HepG2 (cell line): ENCODE data around the gene DOK7. TPM values are rescaled to one million over a fixed set of nuclear protein-coding genes. Genes with fewer than 3 reads are reported as not detected.

ENCODE experiments used
- ARNT2 ChIP-seq: sonication (generic); formaldehyde crosslinking; IDR thresholded peaks from 2 replicates; pipeline ENCODE4 v1.8.0; 2022; ENCODE audit warnings: mild to moderate bottlenecking, low read depth, missing genetic modification reagents, moderate library complexity
- ATF7 ChIP-seq, 2 experiments: fragments of 450-650 bp in 1 of 2; sonication (generic) in 1 of 2; formaldehyde crosslinking in 1 of 2; IDR thresholded peaks; 2 replicates each; pipeline versions ENCODE4 v1.4.0 to v1.6.1; 2016 to 2020; ENCODE audit warnings: antibody characterized with exemption in 1 of 2, mild to moderate bottlenecking in 1 of 2, missing genetic modification reagents in 1 of 2
- FOXO1 ChIP-seq: sonication (generic); formaldehyde crosslinking; IDR thresholded peaks from 2 replicates; pipeline ENCODE4 v1.4.0; 2020; ENCODE audit warnings: missing genetic modification reagents
- GLI4 ChIP-seq: sonication (generic); formaldehyde crosslinking; IDR thresholded peaks from 2 replicates; pipeline ENCODE4 v1.5.1; 2020; ENCODE audit warnings: missing genetic modification reagents, mild to moderate bottlenecking, moderate library complexity, borderline replicate concordance
- KDM6A ChIP-seq: IDR thresholded peaks from 2 replicates; pipeline ENCODE4 v1.6.1; 2016; ENCODE audit warnings: low read depth
- MED13 ChIP-seq: sonication (generic); formaldehyde crosslinking; IDR thresholded peaks from 2 replicates; pipeline ENCODE4 v1.5.0; 2020; ENCODE audit warnings: missing genetic modification reagents
- NR2F6 ChIP-seq, 2 experiments: IDR thresholded peaks; 2 replicates each; pipeline ENCODE4 v1.6.1; 2016; ENCODE audit warnings: antibody characterized with exemption in 1 of 2, mild to moderate bottlenecking in 1 of 2
- SOX6 ChIP-seq, 2 experiments: fragments of 450-650 bp in 1 of 2; sonication (generic) in 1 of 2; formaldehyde crosslinking in 1 of 2; IDR thresholded peaks; 2 replicates each; pipeline versions ENCODE4 v1.4.0 to v1.6.1; 2017 to 2020; ENCODE audit warnings: antibody characterized with exemption in 1 of 2, mild to moderate bottlenecking in 1 of 2, missing genetic modification reagents in 1 of 2
- ZBED4 ChIP-seq: sonication (generic); formaldehyde crosslinking; IDR thresholded peaks from 2 replicates; pipeline ENCODE4 v1.4.0; 2020; ENCODE audit warnings: missing genetic modification reagents, borderline replicate concordance
- ZFP36L1 ChIP-seq: sonication (generic); formaldehyde crosslinking; IDR thresholded peaks from 2 replicates; pipeline ENCODE4 v1.8.0; 2022; ENCODE audit warnings: mild to moderate bottlenecking, missing genetic modification reagents, moderate library complexity
- ZHX2 ChIP-seq, 2 experiments: sonication (generic) in 1 of 2; formaldehyde crosslinking in 1 of 2; IDR thresholded peaks; 2 replicates each; pipeline versions ENCODE4 v1.6.1 to v1.9.0; 2014 to 2022; ENCODE audit warnings: antibody characterized with exemption in 1 of 2, borderline replicate concordance in 1 of 2, inconsistent platforms in 1 of 2, low read depth in 1 of 2, missing genetic modification reagents in 1 of 2
- ZNF18 ChIP-seq: sonication (generic); formaldehyde crosslinking; IDR thresholded peaks from 2 replicates; pipeline ENCODE4 v1.8.0; 2022; ENCODE audit warnings: mild to moderate bottlenecking, missing genetic modification reagents; ENCODE audit not compliant: insufficient replicate concordance
- ZNF30 ChIP-seq: sonication (generic); formaldehyde crosslinking; IDR thresholded peaks from 2 replicates; pipeline ENCODE4 v1.5.0; 2020; ENCODE audit warnings: mild to moderate bottlenecking, missing genetic modification reagents
- ZUFSP ChIP-seq: sonication (generic); formaldehyde crosslinking; IDR thresholded peaks from 2 replicates; pipeline ENCODE4 v1.9.0; 2021; ENCODE audit warnings: missing genetic modification reagents, mild to moderate bottlenecking, borderline replicate concordance
- polyA plus RNA-seq, 8 experiments: library from polyadenylated mRNA; depleted of rRNA in 3 of 8; stranded (reverse) in 7 of 8; unstranded in 1 of 8; fragments of >200 nt; fragmentation: Illumina TruSeq in 4 of 8; extraction: Trizol in 4 of 8; gene quantifications; 2 replicates each; pipeline versions ENCODE4 v1.2.1 to v1.2.3, GENCODE V29; 2011 to 2016; ENCODE audit warnings: low read depth in 4 of 8, missing spikeins in 1 of 8, mixed read lengths in 1 of 8; ENCODE audit not compliant: insufficient read depth in 1 of 8
- total RNA-seq, 5 experiments: library from RNA; depleted of rRNA; stranded (reverse); fragments of >200 nt; fragmentation: Illumina TruSeq; extraction: Trizol; gene quantifications; 2 replicates each; pipeline ENCODE4 v1.2.3, GENCODE V29; 2016; ENCODE audit warnings: low read depth in 1 of 5

Gene DOK7
- total and polyA plus RNA-seq, 2 of the 13 experiments (the other 11 are each of a cell fraction or from before 2014, with no cell fraction given): 0.03 to 0.07 TPM

GRCh38 chr4:3442460-3442958, 20.6 kb upstream of the DOK7 start (continued):
- TF ChIP-seq ZHX2 (IDR thresholded peaks at IDR 0.05; ENCODE audit: low read depth) (no peak), ZHX2 (CRISPR knock-in tag; IDR thresholded peaks at IDR 0.05; ENCODE audit: borderline replicate concordance) (no peak), ZUFSP (CRISPR knock-in tag) (no peak), ZFP36L1 (CRISPR knock-in tag) (0 out of 2 replicates have a peak, but pooled peaks have one; percentile 20), NR2F6 (IDR thresholded peaks at IDR 0.05) (peak; percentile 87), NR2F6 (CRISPR knock-in tag; IDR thresholded peaks at IDR 0.05) (peak; percentile 61; the same call in 1 of the 2 replicates), SOX6 (IDR thresholded peaks at IDR 0.05) (no peak), SOX6 (CRISPR knock-in tag; IDR thresholded peaks at IDR 0.05) (no peak; the same call in 1 of the 2 replicates), ZNF18 (CRISPR knock-in tag) (peak; percentile 1), ARNT2 (CRISPR knock-in tag) (peak; percentile 56; the same call in 1 of the 2 replicates), ATF7 (IDR thresholded peaks at IDR 0.05) (0 out of 2 replicates have a peak, but pooled peaks have one; percentile 22), ATF7 (CRISPR knock-in tag; IDR thresholded peaks at IDR 0.05) (no peak), MED13 (CRISPR knock-in tag) (no peak), ZNF30 (CRISPR knock-in tag) (0 out of 2 replicates have a peak, but pooled peaks have one; percentile 77), GLI4 (CRISPR knock-in tag) (0 out of 2 replicates have a peak, but pooled peaks have one; percentile 40), KDM6A (CRISPR knock-in tag) (0 out of 2 replicates have a peak, but pooled peaks have one; percentile 22), FOXO1 (CRISPR knock-in tag) (peak; percentile 37; the same call in 1 of the 2 replicates), ZBED4 (CRISPR knock-in tag) (peak; percentile 56; the same call in 1 of the 2 replicates)
